ENCODE measurements around the gene C16orf86.
"Not testable (repeated sequence)": the region's sequence is repeated elsewhere in the genome, so short reads cannot be mapped to it uniquely, and the experiment has no call there.

DNA sequence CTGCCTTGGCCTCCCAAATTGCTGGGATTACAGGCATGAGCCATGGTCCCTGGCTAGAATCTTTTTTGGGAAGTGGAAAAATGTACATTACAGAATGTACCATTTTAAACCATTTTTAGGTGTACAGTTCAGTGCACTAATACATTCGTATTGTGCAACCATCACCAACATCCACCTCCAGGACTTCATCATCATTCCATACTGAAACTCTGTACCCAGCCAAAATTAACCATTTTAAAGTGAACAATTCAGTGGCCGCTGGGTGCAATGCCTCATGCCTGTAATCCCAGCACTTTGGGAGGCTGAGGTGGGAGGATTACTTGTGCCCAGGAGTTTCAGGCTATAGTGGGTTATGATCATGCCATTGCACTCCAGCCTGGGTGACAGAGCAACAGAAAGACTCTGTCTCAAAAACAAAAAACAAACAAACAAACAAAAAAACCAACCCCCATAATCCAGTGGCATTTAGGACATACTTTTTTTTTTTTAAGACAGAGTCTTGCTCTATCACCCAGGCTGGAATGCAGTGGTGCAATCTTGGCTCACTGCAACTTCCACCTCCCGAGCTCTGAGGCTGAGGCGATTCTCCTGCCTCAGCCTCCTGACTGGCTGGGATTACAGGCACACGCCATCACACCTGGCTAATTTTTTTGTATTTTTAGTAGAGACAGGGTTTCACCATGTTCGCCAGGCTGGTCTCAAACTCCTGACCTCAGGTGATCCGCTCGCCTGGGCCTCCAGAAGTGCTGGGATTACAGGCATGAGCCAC lies 27.1 kb downstream of the C16orf86 start:
- TF ChIP-seq, protein P1, sequence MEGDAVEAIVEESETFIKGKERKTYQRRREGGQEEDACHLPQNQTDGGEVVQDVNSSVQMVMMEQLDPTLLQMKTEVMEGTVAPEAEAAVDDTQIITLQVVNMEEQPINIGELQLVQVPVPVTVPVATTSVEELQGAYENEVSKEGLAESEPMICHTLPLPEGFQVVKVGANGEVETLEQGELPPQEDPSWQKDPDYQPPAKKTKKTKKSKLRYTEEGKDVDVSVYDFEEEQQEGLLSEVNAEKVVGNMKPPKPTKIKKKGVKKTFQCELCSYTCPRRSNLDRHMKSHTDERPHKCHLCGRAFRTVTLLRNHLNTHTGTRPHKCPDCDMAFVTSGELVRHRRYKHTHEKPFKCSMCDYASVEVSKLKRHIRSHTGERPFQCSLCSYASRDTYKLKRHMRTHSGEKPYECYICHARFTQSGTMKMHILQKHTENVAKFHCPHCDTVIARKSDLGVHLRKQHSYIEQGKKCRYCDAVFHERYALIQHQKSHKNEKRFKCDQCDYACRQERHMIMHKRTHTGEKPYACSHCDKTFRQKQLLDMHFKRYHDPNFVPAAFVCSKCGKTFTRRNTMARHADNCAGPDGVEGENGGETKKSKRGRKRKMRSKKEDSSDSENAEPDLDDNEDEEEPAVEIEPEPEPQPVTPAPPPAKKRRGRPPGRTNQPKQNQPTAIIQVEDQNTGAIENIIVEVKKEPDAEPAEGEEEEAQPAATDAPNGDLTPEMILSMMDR (conservative IDR thresholded peaks at IDR 0.05 in 1 of 2, IDR thresholded peaks at IDR 0.05 in 1 of 2; ENCODE audit: extremely low read depth in 1 of 2, insufficient read depth in 1 of 2, low read depth in 1 of 2, low read length in 2 of 2): not testable (repeated sequence)
- not testable (repeated sequence) for TF ChIP-seq EZH2 (IDR thresholded peaks at IDR 0.05; ENCODE audit: borderline replicate concordance, low read length)
